ENCODE measurements around the gene DDN.

DNA sequence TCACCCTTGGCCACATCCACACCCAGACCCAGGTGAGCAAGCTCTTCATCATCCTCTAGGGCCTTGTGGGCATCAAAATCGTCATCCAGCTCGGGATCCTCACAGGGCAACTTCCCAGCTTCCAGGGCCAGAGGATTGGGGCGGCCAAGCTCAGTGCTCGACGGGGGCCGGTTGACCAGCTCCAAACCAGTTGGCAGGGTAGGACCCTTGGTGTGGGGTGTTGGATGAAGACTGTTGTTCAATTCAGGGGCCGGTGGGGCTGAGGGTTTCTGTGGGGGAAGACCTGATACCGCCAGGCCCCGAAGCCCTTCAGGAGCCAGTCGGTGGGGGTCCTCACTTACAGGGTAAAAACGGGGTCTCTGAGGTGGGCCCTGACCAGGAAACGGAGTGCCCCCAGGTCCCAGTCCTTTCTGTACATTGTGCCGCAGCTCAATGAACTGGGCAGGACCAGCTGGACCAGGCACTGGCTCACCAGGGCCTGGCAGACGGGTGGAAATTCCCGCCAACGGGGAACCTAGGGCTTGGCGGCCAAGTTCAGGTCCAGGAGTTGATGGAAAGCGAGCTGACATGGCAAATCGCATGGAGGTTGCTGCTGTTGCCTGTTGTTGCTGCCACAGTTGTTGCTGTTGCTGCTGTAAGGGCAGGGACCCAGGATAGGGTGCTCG lies 39.2 kb upstream of the DDN start:
- TF ChIP-seq, protein P1, sequence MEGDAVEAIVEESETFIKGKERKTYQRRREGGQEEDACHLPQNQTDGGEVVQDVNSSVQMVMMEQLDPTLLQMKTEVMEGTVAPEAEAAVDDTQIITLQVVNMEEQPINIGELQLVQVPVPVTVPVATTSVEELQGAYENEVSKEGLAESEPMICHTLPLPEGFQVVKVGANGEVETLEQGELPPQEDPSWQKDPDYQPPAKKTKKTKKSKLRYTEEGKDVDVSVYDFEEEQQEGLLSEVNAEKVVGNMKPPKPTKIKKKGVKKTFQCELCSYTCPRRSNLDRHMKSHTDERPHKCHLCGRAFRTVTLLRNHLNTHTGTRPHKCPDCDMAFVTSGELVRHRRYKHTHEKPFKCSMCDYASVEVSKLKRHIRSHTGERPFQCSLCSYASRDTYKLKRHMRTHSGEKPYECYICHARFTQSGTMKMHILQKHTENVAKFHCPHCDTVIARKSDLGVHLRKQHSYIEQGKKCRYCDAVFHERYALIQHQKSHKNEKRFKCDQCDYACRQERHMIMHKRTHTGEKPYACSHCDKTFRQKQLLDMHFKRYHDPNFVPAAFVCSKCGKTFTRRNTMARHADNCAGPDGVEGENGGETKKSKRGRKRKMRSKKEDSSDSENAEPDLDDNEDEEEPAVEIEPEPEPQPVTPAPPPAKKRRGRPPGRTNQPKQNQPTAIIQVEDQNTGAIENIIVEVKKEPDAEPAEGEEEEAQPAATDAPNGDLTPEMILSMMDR (IDR thresholded peaks at IDR 0.05) = no peak
- no peak for TF ChIP-seq EZH2 (IDR thresholded peaks at IDR 0.05; ENCODE audit: borderline replicate concordance, insufficient read depth, low read depth, low read length, poor library complexity, severe bottlenecking)

Measured in B cell (primary cell).